ENCODE measurements around the gene ALAS1. TPM values are rescaled to one million over a fixed set of nuclear protein-coding genes. Genes with fewer than 3 reads are reported as not detected.

The ALAS1 gene
- total RNA-seq, 1 donor from 2014 or later, result 47.8 TPM

GRCh38 chr3:52216585-52217408 is 18.8 kb downstream of the ALAS1 start:
- no peak for DNase-seq (ENCODE audit: low read depth, low spot score)
- TF ChIP-seq CTCF (conservative IDR thresholded peaks at IDR 0.05), result no peak
- Mint-ChIP-seq H3K9me3 (no peaks in the 10 kb centered on the region), H3K4me3 (no peak overlapping the region), H3K27ac (ENCODE audit: unreplicated experiment) (no peak overlapping the region), H3K36me3 (ENCODE audit: low read depth) (peaks cover 15% of the 10 kb centered on the region), H3K27me3 (ENCODE audit: low read depth) (no peaks in the 10 kb centered on the region), H3K4me1 (peaks cover 4% of the 10 kb centered on the region)

- no peak overlapping the region for H3K4me3 Mint-ChIP-seq
- H3K9me3 Mint-ChIP-seq, result no peaks in the 10 kb centered on the region
- H3K4me1 Mint-ChIP-seq, result peaks cover 4% of the 10 kb centered on the region
These were observed 19.4 kb downstream of the ALAS1 start for GRCh38 chr3:52217409-52217805.

GRCh38 chr3:52218026-52218425 is 20.1 kb downstream of the ALAS1 start:
- peak overlapping the region; percentile 78 for H3K27ac Mint-ChIP-seq (ENCODE audit: unreplicated experiment)
- no peak overlapping the region for H3K4me3 Mint-ChIP-seq
- TF ChIP-seq CTCF (conservative IDR thresholded peaks at IDR 0.05), result no peak
- peaks cover 4% of the 10 kb centered on the region for H3K4me1 Mint-ChIP-seq
- H3K9me3 Mint-ChIP-seq, result no peaks in the 10 kb centered on the region
- H3K27me3 Mint-ChIP-seq (ENCODE audit: low read depth), result no peaks in the 10 kb centered on the region
- no peak for DNase-seq (ENCODE audit: low read depth, low spot score)
- peaks cover 12% of the 10 kb centered on the region for H3K36me3 Mint-ChIP-seq (ENCODE audit: low read depth)

More at GRCh38 chr3:52217409-52217805, 19.4 kb downstream of the ALAS1 start:
- Mint-ChIP-seq H3K27ac (ENCODE audit: unreplicated experiment) (no peak overlapping the region), H3K27me3 (ENCODE audit: low read depth) (no peaks in the 10 kb centered on the region), H3K36me3 (ENCODE audit: low read depth) (peaks cover 15% of the 10 kb centered on the region)
- no peak for TF ChIP-seq CTCF (conservative IDR thresholded peaks at IDR 0.05)
- DNase-seq (ENCODE audit: low read depth, low spot score), result no peak

- H3K27me3 Mint-ChIP-seq (ENCODE audit: low read depth), result no peaks in the 10 kb centered on the region
- H3K36me3 Mint-ChIP-seq (ENCODE audit: low read depth), result peaks cover 10% of the 10 kb centered on the region
- peaks cover 4% of the 10 kb centered on the region for H3K4me1 Mint-ChIP-seq
- no peak overlapping the region for H3K27ac Mint-ChIP-seq (ENCODE audit: unreplicated experiment)
- H3K9me3 Mint-ChIP-seq, result no peaks in the 10 kb centered on the region
- H3K4me3 Mint-ChIP-seq, result no peak overlapping the region
- no peak for TF ChIP-seq CTCF (conservative IDR thresholded peaks at IDR 0.05)
- DNase-seq (ENCODE audit: low read depth, low spot score), result no peak
These were observed 20.5 kb downstream of the ALAS1 start for GRCh38 chr3:52218454-52218853.

GRCh38 chr3:52218937-52219650 is 21.1 kb downstream of the ALAS1 start:
- no peak for TF ChIP-seq CTCF (conservative IDR thresholded peaks at IDR 0.05)
- Mint-ChIP-seq H3K27me3 (ENCODE audit: low read depth) (no peaks in the 10 kb centered on the region), H3K9me3 (no peaks in the 10 kb centered on the region), H3K27ac (ENCODE audit: unreplicated experiment) (peak overlapping the region; percentile 43), H3K4me3 (no peak overlapping the region), H3K4me1 (peaks cover 4% of the 10 kb centered on the region), H3K36me3 (ENCODE audit: low read depth) (peaks cover 8% of the 10 kb centered on the region)
- DNase-seq (ENCODE audit: low read depth, low spot score), result no peak

All from neural crest cell (in vitro differentiated cells).